NCI-H2107 treated with DMSO at 0.1 percent for 48 hours (cell line): ENCODE measurements around the gene RNASEH2C.
A peak's percentile ranks its signal among the peaks of the same experiment; 100 is the strongest.
"Not testable (repeated sequence)": the region's sequence is repeated elsewhere in the genome, so short reads cannot be mapped to it uniquely, and the experiment has no call there.

Experiments used
- DNase-seq: peaks from one replicate; lab custom pipeline; 2025; ENCODE audit not compliant: unreplicated experiment; lab: John Stamatoyannopoulos, UW

The RNASEH2C gene

GRCh38 chr11:65720211-65720934 is at the start of gene RNASEH2C:
RNASEH2C (minus strand) TSS chr11:65720798; CDS start chr11:65720758, 40 bp downstream.
- DNase-seq, result peak; percentile 27

DNA sequence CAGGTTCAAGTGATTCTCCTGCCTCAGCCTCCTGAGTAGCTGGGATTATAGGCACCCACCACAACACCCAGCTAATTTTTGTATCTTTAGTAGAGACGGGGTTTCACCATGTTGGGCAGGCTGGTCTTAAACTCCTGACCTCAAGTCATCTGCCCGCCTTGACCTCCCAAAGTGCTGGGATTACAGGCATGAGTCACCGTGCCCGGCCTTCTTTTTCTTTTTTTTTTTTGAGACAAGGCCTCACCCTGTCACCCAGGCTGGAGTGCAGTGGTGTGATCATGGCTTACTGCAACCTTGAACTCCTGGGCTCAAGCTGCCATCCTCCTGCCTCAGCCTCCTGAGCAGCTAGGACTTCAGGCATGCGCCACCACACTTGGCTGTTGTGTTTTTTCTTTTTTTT is 47.2 kb upstream of the RNASEH2C start:
- DNase-seq, result not testable (repeated sequence)

DNA sequence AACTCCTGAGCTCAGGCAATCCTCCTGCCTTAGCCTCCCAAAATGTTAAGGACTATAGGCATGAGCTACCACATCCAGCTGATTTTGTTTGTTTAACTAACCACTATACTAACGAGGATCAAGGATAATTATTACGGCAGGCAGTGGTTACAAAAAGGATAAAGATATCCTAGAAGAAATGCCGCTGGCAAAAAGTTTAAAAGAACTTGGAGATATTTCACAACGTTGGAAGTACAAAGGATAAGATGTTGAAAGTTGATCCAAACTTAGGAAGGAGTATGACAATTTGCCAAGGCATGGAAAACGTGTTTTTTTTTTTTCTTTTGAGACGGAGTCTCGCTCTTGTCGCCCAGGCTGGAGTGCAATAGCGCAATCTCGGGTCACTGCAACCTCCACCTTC is 46.8 kb upstream of the RNASEH2C start:
- no peak for DNase-seq

DNA sequence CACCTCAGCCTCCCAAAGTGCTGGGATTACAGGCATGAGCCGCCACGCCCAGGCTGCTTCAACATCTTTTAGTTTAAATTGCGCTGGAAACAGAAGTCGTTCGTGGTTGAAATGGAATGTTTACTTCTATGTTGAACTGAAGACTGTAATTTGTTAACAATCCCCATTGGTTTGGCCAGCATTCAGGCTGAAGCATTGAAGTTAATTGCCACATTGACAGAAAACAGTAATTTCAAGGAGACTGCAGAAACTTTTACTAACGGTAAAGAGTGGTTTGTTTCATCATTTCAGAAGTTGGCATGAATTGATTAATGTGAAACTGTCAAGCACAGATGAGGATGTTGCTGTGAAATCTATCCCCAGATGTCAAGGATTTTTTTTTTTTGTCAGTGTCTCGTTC is 45.9 kb upstream of the RNASEH2C start:
- no peak for DNase-seq

DNA sequence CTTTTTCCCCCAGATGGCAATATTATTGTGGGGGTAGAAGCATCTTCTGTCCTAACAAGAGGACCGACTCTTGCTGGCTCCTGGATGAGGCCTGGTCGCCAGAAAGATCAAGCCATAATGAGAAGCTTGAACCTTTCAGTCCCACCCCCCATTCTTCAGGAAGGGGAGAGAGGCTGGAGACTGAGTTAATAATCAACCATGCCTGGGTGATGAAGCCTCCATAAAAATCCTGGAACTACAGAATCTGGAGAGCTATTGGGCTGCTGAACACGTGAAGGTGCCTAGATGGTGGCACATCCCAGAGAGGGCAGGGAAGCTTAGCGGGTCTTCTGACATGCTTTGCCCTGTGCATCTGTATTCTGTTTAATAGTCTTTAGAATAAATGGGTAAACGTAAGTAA is 43.8 kb upstream of the RNASEH2C start:
- no peak for DNase-seq

DNA sequence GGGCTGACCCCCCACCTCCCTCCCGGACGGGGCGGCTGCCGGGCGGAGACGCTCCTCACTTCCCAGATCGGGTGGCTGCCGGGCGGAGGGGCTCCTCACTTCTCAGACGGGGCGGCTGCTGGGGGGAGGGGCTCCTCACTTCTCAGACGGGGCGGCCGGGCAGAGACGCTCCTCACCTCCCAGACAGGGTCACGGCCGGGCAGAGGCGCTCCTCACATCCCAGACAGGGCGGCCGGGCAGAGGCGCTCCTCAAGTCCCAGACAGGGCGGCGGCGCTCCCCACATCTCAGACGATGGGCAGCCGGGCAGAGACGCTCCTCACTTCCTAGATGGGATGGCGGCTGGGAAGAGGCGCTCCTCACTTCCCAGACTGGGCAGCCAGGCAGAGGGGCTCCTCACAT is 42.2 kb upstream of the RNASEH2C start:
- DNase-seq, result not testable (repeated sequence)

- DNase-seq, result not testable (repeated sequence)
Measured at GRCh38 chr11:65762169-65762568, 41.6 kb upstream of the RNASEH2C start.

- no peak for DNase-seq
Measured at GRCh38 chr11:65745049-65745448, 24.5 kb upstream of the RNASEH2C start.

GRCh38 chr11:65744699-65745042 is 24.1 kb upstream of the RNASEH2C start:
- DNase-seq, result no peak

GRCh38 chr11:65744026-65744698 is 23.6 kb upstream of the RNASEH2C start:
- DNase-seq, result no peak

DNA sequence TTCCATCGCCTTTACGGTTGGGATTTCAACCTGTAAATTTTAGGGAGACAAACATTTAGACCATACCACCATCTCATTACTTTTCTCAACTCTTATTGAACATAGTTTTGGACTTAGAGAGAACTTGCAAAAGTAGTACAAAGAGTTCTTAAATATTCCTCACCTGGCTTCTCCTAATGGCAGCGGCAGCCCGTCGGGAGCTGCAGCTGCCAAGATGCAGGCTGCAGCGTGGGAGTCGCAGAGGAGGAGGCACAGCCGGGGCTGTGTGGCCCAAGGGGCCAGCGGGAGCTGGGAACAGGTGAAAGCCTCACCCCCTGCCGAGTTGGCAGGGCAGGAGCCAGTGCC is 23.1 kb upstream of the RNASEH2C start:
- no peak for DNase-seq

DNA sequence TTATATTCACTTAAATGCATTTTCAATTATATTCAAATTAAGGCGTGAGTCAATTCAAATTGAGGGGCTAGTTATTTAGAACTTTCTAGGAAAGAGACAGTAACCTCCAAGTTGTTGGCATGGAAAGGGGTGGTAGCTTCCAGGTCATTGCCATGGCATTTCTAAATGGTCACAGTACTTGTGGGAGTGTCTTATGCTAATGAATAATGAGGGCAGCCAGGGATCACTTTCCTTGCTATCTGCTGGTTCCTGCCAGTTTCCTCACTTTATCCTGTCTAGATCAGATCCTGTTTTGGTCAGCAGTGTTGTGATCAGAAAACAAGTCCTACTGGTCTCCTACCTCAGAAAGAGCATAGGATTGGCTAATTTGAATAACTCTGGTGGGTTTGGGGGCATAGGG is 21.8 kb upstream of the RNASEH2C start:
- DNase-seq, result no peak

- DNase-seq, result no peak
Measured at GRCh38 chr11:65741185-65741584, 20.6 kb upstream of the RNASEH2C start.

DNA sequence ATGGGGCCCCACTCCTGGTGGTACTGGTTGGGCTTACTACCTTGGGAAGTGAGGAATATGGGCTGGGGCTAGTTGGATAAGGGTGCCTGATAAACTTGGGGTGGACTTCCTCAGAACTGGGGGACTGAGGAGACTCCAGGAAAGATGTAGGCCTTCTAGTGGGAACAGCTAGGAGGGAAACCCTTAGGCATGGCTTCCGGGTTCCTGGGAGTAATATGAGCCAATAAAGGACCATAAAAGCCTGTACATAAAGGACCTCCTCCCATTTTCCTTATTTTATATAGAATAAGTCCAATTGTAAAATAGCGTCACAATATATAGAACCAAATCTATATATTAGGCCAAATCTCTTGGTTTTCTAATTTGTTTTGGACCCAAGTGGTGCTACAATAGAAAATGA is 18.4 kb upstream of the RNASEH2C start:
- DNase-seq, result no peak

DNA sequence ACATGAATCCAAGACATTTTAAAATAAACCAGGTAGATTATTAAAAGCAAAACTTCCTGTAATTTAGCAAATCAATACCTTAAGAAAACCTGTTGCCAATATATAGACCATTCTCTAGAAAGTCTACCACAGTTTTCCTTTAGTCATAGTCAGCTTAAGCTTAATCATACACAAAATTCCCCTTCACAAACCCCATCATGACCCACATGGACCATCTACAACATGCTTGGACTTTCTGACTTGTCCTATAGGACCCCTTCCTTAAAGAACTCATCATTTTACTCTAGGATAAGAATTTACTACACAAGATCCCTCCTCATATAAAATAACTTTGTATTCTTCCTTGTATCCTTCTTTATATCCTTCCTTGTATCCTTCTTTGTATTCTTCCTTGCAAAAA is 16.2 kb upstream of the RNASEH2C start:
- no peak for DNase-seq

DNA sequence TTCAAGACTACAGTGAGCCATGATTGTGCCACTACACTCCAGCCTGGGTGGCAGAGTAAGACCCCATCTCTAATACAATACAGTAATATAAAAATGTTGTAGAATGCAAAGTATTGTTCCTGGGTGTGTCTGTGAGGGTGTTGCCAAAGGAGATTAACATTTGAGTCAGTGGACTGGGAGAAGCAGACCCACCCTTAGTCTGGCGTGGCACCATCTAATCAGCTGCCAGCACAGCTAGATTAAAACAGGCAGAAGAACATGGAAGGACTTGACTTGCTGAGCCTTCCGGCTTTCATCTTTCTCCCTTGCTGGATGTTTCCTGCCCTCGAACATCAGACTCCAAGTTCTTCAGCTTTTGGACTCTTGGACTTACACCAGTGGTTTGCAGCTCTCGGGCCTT is 14.5 kb upstream of the RNASEH2C start:
- not testable (repeated sequence) for DNase-seq

- DNase-seq, result no peak
Measured at GRCh38 chr11:65730461-65730860, 9.9 kb upstream of the RNASEH2C start.

GRCh38 chr11:65727865-65728264 is 7.3 kb upstream of the RNASEH2C start:
- no peak for DNase-seq

- no peak for DNase-seq
Measured at GRCh38 chr11:65726660-65727059, 6.1 kb upstream of the RNASEH2C start.

GRCh38 chr11:65722261-65722660 is 1.7 kb upstream of the RNASEH2C start:
- DNase-seq, result no peak

GRCh38 chr11:65719871-65720210 is 757 bp downstream of the RNASEH2C start:
- DNase-seq, result no peak

DNA sequence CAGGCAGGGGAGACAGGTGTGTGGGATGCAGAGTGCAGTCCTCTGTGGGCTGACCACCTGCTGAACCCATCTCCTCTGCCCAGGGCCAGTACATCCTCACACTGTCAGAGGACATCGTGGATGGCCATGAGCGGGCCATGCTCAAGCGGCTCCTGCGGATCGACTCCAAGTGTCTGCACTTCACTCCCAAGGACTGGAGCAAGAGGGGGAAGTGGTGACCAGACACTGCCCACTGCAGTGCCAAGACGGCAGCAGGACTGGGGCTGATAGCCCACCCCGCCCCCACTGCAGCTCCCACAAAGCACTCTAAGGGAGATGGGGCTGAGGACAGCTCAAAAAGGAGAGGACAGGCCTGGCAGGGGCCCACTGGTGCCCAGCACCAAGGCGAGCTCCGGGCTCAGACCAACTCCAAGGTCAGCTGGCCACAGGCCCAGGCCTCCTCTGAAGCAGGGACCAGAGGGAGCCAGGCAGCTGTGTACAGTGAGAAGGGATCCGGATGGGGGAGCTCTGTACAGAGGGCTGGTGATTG is 1.6 kb downstream of the RNASEH2C start:
- DNase-seq, result no peak

- no peak for DNase-seq
Measured at GRCh38 chr11:65718531-65718930, 2.1 kb downstream of the RNASEH2C start.
